MM.1S (cell line): ENCODE measurements around the gene COMMD10.

Experiments used
- CTCF ChIP-seq: fragments of 300-600 bp; sonication (generic); IDR thresholded peaks from 2 replicates; pipeline ENCODE4 v1.5.1; 2016; ENCODE audit warnings: antibody characterized with exemption, low read length, mixed read lengths
- EZH2phosphoT487 ChIP-seq: fragments of 300-600 bp; sonication (generic); IDR thresholded peaks from 2 replicates; pipeline ENCODE4 v1.6.1; 2018; ENCODE audit warnings: antibody characterized with exemption, low read length

- TF ChIP-seq CTCF, result no peak
- TF ChIP-seq EZH2phosphoT487, result no peak
Observed at GRCh38 chr5:116306846-116307245, 222.0 kb downstream of the COMMD10 start.
